ENCODE results near the gene INTS3. TPM values are rescaled to one million over a fixed set of nuclear protein-coding genes. Genes with fewer than 3 reads are reported as not detected.
A peak's percentile ranks its signal among the peaks of the same experiment; 100 is the strongest.

Gene INTS3
- total and polyA plus RNA-seq, 9 of the 15 experiments (the other 6 are each of a cell fraction or from before 2014, with no cell fraction given): 6.3 to 24.1 (median 14.3) TPM

- TF ChIP-seq THRA (IDR thresholded peaks at IDR 0.05) (no peak), PTBP1 (IDR thresholded peaks at IDR 0.05; ENCODE audit: low read depth, low read length) (no peak), ARHGAP35 (IDR thresholded peaks at IDR 0.05; ENCODE audit: partially characterized antibody) (no peak), ZNF696 (CRISPR knock-in tag; conservative IDR thresholded peaks at IDR 0.05) (no peak), CBFA2T2 (conservative IDR thresholded peaks at IDR 0.05) (no peak), ZNF140 (CRISPR knock-in tag; IDR thresholded peaks at IDR 0.05) (no peak), ZNF668 (CRISPR knock-in tag; IDR thresholded peaks at IDR 0.05) (peak; percentile 69; the same call in 1 of the 2 replicates), ZNF263 (CRISPR knock-in tag; IDR thresholded peaks at IDR 0.05; ENCODE audit: borderline replicate concordance) (peak; percentile 91), MCM5 (IDR thresholded peaks at IDR 0.05; ENCODE audit: low read depth) (no peak), NRF1 (conservative IDR thresholded peaks at IDR 0.05 in 1 of 2, IDR thresholded peaks at IDR 0.05 in 1 of 2) (peak; percentile 97 to 98), ZNF444 (CRISPR knock-in tag; IDR thresholded peaks at IDR 0.05) (peak; percentile 75; the same call in 1 of the 2 replicates), E2F8 (IDR thresholded peaks at IDR 0.05; ENCODE audit: low read depth, partially characterized antibody) (no peak), ATF6 (CRISPR knock-in tag; IDR thresholded peaks at IDR 0.05) (no peak; the same call in 1 of the 2 replicates), RBM39 (optimal IDR thresholded peaks at IDR 0.05; ENCODE audit: low read depth, low read length) (no peak), CCNT2 (IDR thresholded peaks at IDR 0.05; ENCODE audit: borderline replicate concordance, extremely low read depth, insufficient read length, low read depth, low read length) (no peak), KDM2B (CRISPR knock-in tag; IDR thresholded peaks at IDR 0.05) (no peak), MAZ (CRISPR knock-in tag; conservative IDR thresholded peaks at IDR 0.05 in 1 of 2, IDR thresholded peaks at IDR 0.05 in 1 of 2) (peak; percentile 62 to 89; a peak in 2 of 4 replicates), SNIP1 (IDR thresholded peaks at IDR 0.05; ENCODE audit: low read depth) (no peak), ZBTB8A (IDR thresholded peaks at IDR 0.05; ENCODE audit: partially characterized antibody) (no peak)
Observed at GRCh38 chr1:153727463-153728304, at the start of gene INTS3 (continued).

All from K562 (cell line).